ENCODE measurements around the gene MSANTD1.

The MSANTD1 gene

GRCh38 chr4:3217266-3217665 is 31.7 kb upstream of the MSANTD1 start:
- DNase-seq (ENCODE audit: low read depth): no peak

GRCh38 chr4:3217771-3218170 is 31.2 kb upstream of the MSANTD1 start:
- no peak for DNase-seq (ENCODE audit: low read depth)

- no peak for DNase-seq (ENCODE audit: low read depth)
Observed at GRCh38 chr4:3218824-3219760, 29.9 kb upstream of the MSANTD1 start.

- DNase-seq (ENCODE audit: low read depth): no peak
Observed at GRCh38 chr4:3219761-3220475, 29.0 kb upstream of the MSANTD1 start.

- no peak for DNase-seq (ENCODE audit: low read depth)
Observed at GRCh38 chr4:3220476-3221183, 28.3 kb upstream of the MSANTD1 start.

- DNase-seq (ENCODE audit: low read depth): no peak
Observed at GRCh38 chr4:3221184-3221494, 27.8 kb upstream of the MSANTD1 start.

GRCh38 chr4:3221996-3222395 is 27.0 kb upstream of the MSANTD1 start:
- DNase-seq (ENCODE audit: low read depth): no peak

- DNase-seq (ENCODE audit: low read depth): no peak
Observed at GRCh38 chr4:3223346-3223745, 25.6 kb upstream of the MSANTD1 start.

- no peak for DNase-seq (ENCODE audit: low read depth)
Observed at GRCh38 chr4:3223956-3224748, 24.8 kb upstream of the MSANTD1 start.

- no peak for DNase-seq (ENCODE audit: low read depth)
Observed at GRCh38 chr4:3225071-3225850, 23.7 kb upstream of the MSANTD1 start.

GRCh38 chr4:3225936-3226335 is 23.0 kb upstream of the MSANTD1 start:
- DNase-seq (ENCODE audit: low read depth): no peak

GRCh38 chr4:3226467-3226866 is 22.5 kb upstream of the MSANTD1 start:
- no peak for DNase-seq (ENCODE audit: low read depth)

- DNase-seq (ENCODE audit: low read depth): no peak
Observed at GRCh38 chr4:3226944-3227343, 22.0 kb upstream of the MSANTD1 start.

GRCh38 chr4:3227878-3228675 is 20.9 kb upstream of the MSANTD1 start:
- DNase-seq (ENCODE audit: low read depth): no peak

GRCh38 chr4:3228881-3229280 is 20.1 kb upstream of the MSANTD1 start:
- no peak for DNase-seq (ENCODE audit: low read depth)

GRCh38 chr4:3229328-3229727 is 19.6 kb upstream of the MSANTD1 start:
- no peak for DNase-seq (ENCODE audit: low read depth)

GRCh38 chr4:3229964-3230363 is 19.0 kb upstream of the MSANTD1 start:
- DNase-seq (ENCODE audit: low read depth): no peak

GRCh38 chr4:3231471-3231870 is 17.5 kb upstream of the MSANTD1 start:
- no peak for DNase-seq (ENCODE audit: low read depth)

GRCh38 chr4:3232001-3232400 is 17.0 kb upstream of the MSANTD1 start:
- no peak for DNase-seq (ENCODE audit: low read depth)

GRCh38 chr4:3232871-3233271 is 16.1 kb upstream of the MSANTD1 start:
- no peak for DNase-seq (ENCODE audit: low read depth)

Data from activated T-cell treated with anti-CD3 and anti-CD28 coated beads for 24 hours (primary cell).